Brain microvascular endothelial cell (primary cell): Measurements from ENCODE around the gene C6orf47.

Source experiments
- DNase-seq: peaks from one replicate; pipeline ENCODE4 v3.0.0-alpha.2; 2020
- H3K27ac ChIP-seq: fragments of 250-450 bp; sonication (Bioruptor Pico); 2 replicates; pipeline ENCODE4 v1.5.1; 2020; ENCODE audit warnings: mild to moderate bottlenecking, moderate library complexity
- H3K27me3 ChIP-seq: fragments of 250-450 bp; sonication (Bioruptor Pico); replicated peaks from 2 replicates; pipeline ENCODE4 v1.5.1; 2020; ENCODE audit warnings: mild to moderate bottlenecking
- H3K36me3 ChIP-seq: fragments of 250-450 bp; sonication (Bioruptor Pico); replicated peaks from 2 replicates; pipeline ENCODE4 v1.5.1; 2020; ENCODE audit warnings: mild to moderate bottlenecking
- H3K4me3 ChIP-seq: 2 replicates; pipeline ENCODE4 v1.5.1; 2011; ENCODE audit warnings: low read depth, mild to moderate bottlenecking, control low read depth, low read length, moderate library complexity
- CTCF ChIP-seq: IDR thresholded peaks from 2 replicates; pipeline ENCODE4 v1.5.1; 2011; ENCODE audit warnings: low read depth, mild to moderate bottlenecking, moderate library complexity, low read length, control low read depth, inconsistent platforms; ENCODE audit errors: missing control alignments
- in situ Hi-C: cut with HindIII; loops from 2 replicates; pipeline ENCODE4 v1.10.0; 2017; ENCODE audit warnings: low sequenced_read_pairs, low pct_ligation_motif_present

Gene C6orf47

DNA sequence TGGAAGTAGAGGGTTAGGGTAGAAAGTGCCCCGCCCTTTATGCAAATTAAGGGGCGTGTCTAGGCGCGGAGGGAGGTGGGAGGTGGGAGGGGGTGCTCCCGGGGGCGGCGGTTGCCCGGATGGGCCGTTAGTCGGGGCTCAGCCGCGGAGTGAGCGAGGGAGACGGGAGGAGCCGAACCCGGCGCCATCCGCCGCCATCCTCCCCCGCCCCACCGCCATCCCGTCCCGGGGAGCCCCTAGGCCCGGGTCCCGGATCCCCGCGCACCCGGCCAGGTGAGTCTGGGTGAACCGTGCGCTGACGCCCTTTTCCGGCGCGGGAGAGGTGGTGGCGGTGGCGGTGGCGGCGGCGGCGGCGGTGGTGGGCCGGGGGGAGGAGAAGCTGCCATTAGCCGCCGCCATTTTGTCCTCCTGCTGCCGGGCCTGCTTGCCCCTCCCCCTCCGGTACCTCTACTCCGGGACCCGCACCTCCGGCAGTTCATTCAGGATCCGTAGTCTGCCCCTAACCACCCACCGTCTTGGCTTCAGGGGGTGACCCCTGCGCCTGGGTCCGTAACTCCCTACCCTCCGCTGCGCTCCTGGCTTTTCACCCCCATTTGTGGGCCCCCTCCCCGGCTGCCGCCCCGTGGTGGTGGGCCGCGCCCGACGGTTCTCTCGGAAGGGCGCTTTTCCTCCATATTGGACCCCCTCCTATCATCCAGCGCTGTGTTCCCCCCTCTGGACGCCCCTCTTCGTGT lies 39.8 kb downstream of the C6orf47 start, which contains the start of gene PRRC2A:
Gene PRRC2A (plus strand): TSS at position 130 of the 734 bp plus-strand sequence. CDS start 2,075 bp downstream, outside the sequence.
- peak; percentile 46 for DNase-seq
- in situ Hi-C loops = no loop called here
- peaks cover 32% of the 10 kb centered on the region for H3K36me3 ChIP-seq
- peak within 1 kb of the TSS; percentile 94 for H3K4me3 ChIP-seq
- peak within 1 kb of the TSS; percentile 93 for H3K27ac ChIP-seq
- no peak for TF ChIP-seq CTCF
- H3K27me3 ChIP-seq = no peaks in the 10 kb centered on the region

DNA sequence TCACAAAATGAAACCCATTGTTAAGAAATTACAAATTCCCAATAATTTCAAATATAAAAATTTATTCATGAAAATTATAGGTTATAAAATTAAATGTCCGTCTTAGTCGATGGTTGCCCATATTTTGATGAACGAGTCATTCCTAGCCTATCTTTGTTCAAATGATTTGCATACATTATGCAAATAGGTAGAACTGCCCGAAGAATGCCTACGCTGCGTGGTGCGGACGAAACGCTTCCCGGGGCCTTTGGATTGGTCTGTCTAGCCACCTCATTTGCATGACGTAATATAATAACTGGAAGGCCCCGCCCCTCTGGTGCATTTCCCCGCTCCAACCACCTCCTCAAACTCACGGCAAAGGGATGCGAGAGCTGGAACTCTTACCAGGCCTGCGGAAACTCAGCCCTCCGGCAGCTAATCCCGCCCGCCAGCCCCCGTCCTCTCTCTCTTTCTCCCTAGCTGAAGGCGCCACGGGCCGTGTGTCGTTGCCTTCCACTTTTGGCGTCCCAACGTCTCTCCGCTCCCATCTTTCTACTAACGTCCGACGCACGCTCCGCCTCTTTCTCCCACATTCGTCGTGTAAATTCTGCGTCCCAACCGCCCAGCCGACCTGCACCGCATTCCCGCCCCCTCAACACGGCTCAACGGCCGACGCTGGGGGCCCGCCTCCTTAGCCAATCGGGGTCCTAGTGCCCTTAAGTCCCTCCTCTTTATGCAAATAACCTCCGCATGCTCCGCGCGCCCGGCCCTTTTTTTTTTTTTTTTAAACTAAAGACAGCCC lies 40.6 kb downstream of the C6orf47 start:
- DNase-seq = peak; percentile 98
- no peaks in the 10 kb centered on the region for H3K27me3 ChIP-seq
- H3K27ac ChIP-seq = peak overlapping the region; percentile 92
- peaks cover 24% of the 10 kb centered on the region for H3K36me3 ChIP-seq
- in situ Hi-C loops = no loop called here
- no peak for TF ChIP-seq CTCF
- H3K4me3 ChIP-seq = peak overlapping the region; percentile 74

- TF ChIP-seq CTCF = no peak
- H3K36me3 ChIP-seq = no peaks in the 10 kb centered on the region
- no peak overlapping the region for H3K27ac ChIP-seq
- DNase-seq = no peak
- in situ Hi-C loops = no loop called here
- H3K27me3 ChIP-seq = no peaks in the 10 kb centered on the region
- no peak overlapping the region for H3K4me3 ChIP-seq
These were observed 43.6 kb downstream of the C6orf47 start for GRCh38 chr6:31617010-31617409.

- no peak overlapping the region for H3K4me3 ChIP-seq
- H3K36me3 ChIP-seq = no peaks in the 10 kb centered on the region
- H3K27me3 ChIP-seq = no peaks in the 10 kb centered on the region
- no peak overlapping the region for H3K27ac ChIP-seq
- in situ Hi-C loops = no loop called here
- no peak for TF ChIP-seq CTCF
- no peak for DNase-seq
These were observed 44.8 kb downstream of the C6orf47 start for GRCh38 chr6:31615748-31616147.

DNA sequence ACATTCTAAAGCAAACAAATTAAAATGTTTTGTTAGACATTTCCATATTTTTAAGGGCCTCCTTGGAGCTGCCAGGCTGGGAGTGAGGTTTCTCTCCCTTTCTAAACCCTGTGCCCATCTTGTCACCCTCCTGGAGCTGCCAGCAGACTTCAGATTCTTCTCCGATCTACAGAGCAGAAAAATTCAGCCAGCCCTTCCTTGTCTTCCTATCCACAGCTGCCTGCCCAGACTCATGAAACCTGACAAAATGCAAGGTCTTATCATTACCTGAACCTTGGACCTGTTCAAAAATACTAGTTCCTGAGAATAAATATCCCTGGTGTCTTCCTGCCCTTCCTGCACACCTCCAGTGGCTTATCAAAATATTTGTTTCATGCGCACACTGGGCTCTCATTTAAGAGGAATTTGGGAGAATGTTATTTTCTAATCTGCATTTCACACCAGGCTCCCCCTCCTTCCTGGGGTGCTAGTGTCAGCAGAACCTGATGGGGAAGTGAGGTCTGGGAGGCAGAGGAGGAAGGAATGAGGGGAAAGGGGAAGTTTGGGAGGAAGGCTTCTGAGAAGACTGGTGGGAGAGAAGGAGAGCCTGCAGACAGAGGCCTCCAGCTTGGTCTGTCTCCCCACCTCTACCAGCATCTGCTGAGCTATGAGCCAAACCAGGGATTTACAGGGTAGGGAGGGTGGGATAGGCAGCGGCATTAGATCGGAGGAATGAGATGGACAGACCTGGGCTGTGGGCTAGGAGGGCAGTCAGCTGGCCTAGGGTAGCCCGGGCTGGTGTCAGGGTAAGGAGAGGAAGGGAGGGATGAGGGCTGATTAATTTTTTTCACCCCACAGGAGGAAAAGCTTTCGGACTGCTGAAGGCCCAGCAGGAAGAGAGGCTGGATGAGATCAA lies 45.6 kb downstream of the C6orf47 start, which contains the start of gene AIF1:
Gene AIF1 (plus strand): TSS at position 551 of the 895 bp plus-strand sequence. CDS start 96 bp downstream, at position 647.
- no peak for DNase-seq
- no peak for TF ChIP-seq CTCF
- Histone ChIP-seq H3K36me3 (no peaks in the 10 kb centered on the region), H3K4me3 (no peak within 1 kb of the TSS), H3K27ac (no peak within 1 kb of the TSS), H3K27me3 (no peaks in the 10 kb centered on the region)
- in situ Hi-C loops = no loop called here
